Sciatic nerve (tissue), 2 donors: ENCODE results near the gene POLR1A. TPM values are rescaled to one million over a fixed set of nuclear protein-coding genes. Genes with fewer than 3 reads are reported as not detected.
A peak's percentile ranks its signal among the peaks of the same experiment; 100 is the strongest.
"Not testable (repeated sequence)": the region's sequence is repeated elsewhere in the genome, so short reads cannot be mapped to it uniquely, and the experiment has no call there.

ENCODE experiments used
- ATAC-seq: fragments of 200-7000 bp; cut with Tn5 transposase; one replicate; pipeline ENCODE4 v1.9.1; 2020; ENCODE audit warnings: mild to moderate bottlenecking, moderate library complexity
- DNase-seq: peaks from one replicate; pipeline ENCODE4 v3.0.0-alpha.2; 2020; ENCODE audit warnings: low spot score
- intact Hi-C: fragments of 100-400 bp; cut with DNase I; formaldehyde crosslinking; loops from one replicate; pipeline ENCODE4 v1.14.2; 2022
- total RNA-seq: library from RNA; stranded (reverse); fragmentation: NEBNext Ultra II Directional; extraction: Animal tissue kit (Norgen Biotek cat#: 25700); gene quantifications from one replicate; pipeline ENCODE4 v1.2.1, GENCODE V29; 2021
- donor health status: DM: no; HTN: no; CAD: no.
- donor health status: DM: no; HTN: no; CAD: no.

The POLR1A gene
- total RNA-seq, 1 donor from 2014 or later: 24.6 TPM

- intact Hi-C loops: loop anchor here (10.0 kb wide), 1 partner anchor 111 kb away; the partner anchor contains the start of gene ST3GAL5
- DNase-seq (peak; percentile 53), ATAC-seq (no peak)
Measured at GRCh38 chr2:85995648-85996529, 109.8 kb downstream of the POLR1A start.

DNA sequence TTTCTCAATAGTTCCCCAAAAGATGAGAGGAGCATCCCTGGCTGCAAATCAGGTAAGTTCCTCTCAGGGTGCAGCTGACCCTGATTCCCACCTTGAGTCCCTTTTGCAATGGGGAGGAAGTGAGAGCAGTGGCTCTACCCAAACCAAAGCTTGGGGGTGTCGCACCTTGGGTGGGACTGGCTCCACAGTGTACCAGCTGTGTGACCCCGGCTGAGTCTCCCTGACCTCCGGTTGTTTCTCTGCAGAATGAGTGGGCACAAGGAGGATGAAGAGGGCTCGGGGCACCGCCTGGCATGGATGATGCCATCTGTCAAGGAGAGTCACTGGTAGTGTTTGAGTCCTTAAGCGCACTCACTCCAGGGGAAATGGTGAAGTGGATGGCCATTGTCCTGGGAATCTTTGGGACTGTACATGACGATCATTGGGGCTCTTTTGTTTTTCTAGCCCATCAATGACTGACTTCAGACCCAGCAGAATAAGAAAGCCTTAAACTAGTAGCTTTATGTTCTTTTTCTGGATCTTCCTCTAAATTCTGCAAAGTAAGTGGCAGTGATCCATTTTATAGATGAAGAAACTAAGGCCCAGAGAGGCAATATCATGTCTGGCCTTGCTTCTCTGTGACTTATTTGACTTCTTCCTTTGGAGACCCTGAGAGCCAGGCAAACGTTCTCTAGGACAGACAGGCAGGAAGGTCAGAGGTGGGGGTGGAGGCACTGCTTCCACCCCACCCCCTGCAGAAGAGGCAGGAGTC, 110.6 kb downstream of the POLR1A start:
- DNase-seq: peak; percentile 45
- ATAC-seq: no peak
- intact Hi-C loops: loop anchor here (10.0 kb wide), 1 partner anchor 110 kb away; the partner anchor contains the start of gene ST3GAL5

DNA sequence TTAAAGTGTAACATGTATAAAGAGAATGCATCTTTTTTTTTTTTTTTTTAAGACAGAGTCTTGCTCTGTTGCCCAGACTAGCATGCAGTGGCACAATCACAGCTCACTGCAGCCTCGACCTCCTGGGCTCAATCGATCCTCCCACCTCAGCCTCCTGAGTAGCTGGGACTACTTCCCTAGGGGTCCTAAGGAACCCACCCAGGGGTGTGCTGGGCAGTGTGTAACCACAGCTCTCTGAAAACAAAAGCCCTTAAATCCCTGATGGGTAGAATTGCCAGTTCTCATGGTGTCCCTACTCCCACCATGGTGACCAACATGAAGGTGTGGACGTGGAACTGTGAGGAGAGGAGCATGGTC, 111.3 kb downstream of the POLR1A start:
- intact Hi-C loops: loop anchor here (10.0 kb wide), 1 partner anchor 110 kb away; the partner anchor contains the start of gene ST3GAL5
- peak; percentile 19 for DNase-seq
- no peak for ATAC-seq

DNA sequence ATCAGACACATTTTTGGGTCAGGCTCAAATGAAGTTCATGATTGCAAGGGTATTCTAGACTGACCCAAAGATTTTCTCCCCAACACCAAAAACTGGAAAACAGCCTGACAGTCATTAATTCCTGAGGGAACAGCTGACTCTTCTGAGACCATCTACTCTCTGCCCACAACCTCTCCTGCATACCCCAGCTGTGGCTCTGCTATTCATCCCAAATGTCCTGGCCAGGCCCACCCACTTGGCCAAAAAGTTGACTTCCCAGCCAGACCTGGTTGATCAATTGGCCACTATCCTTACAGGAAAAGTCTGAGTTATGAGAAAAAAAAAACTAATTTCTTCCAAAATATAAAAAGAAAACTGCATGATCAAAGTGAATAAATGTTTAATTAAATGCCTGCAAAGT, 113.1 kb downstream of the POLR1A start:
- intact Hi-C loops: loop anchor here (10.0 kb wide), 1 partner anchor 108 kb away; the partner anchor contains the start of gene ST3GAL5
- ATAC-seq (no peak), DNase-seq (no peak)

GRCh38 chr2:85992053-85992452, 113.6 kb downstream of the POLR1A start:
- DNase-seq, ATAC-seq: not testable (repeated sequence)
- intact Hi-C loops: loop anchor here (10.0 kb wide), 1 partner anchor 107 kb away; the partner anchor contains the start of gene ST3GAL5

DNA sequence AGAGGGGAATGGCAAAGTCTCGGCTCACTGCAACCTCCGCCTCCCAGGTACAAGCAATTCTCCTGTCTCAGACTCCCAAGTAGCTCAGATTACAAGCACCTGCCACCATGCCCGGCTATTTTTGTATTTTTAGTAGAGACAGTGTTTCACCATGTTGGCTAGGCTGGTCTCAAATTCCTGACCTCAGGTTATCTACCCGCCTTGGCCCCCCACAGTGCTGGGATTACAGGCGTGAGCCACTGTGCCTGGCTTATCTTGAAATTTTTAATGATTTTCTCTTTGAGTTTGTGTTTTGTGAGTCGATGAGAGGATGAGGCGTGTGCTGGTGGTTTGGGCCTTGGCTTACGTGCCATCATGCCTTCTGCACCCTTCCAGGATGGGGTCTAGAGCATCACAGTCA, 115.6 kb downstream of the POLR1A start:
- DNase-seq (no peak), ATAC-seq (no peak)
- intact Hi-C loops: loop anchor here (10.0 kb wide), 1 partner anchor 105 kb away; the partner anchor contains the start of gene ST3GAL5

DNA sequence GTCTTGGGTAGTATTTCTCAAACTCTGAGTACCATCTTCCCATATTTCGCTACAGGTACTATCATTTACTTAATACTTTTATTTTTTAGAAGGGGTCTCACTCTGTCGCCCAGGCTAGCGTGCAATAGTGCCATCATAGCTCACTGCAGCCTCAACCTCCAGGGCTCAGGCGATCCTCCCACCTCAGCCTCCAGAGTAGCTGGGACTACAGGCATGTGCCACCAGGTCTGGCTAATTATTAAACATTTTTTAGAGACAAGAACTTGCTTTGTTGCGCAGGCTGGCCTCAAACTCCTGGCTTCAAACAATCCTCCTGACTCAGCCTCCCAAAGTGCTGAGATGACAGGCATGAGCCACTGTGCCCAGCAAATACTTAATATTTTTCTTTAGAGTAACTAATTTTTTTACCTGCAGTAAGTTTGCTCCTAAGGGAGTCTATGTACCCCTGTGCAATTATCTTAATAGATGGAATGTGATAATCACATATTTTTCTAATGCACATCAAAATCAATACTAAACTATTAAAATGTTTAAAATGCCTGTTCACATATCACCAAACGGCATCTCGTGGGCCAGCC, 116.3 kb downstream of the POLR1A start:
- ATAC-seq (no peak), DNase-seq (no peak)
- intact Hi-C loops: no loop called here

GRCh38 chr2:85988914-85989270, 116.8 kb downstream of the POLR1A start:
- no peak for ATAC-seq
- no peak for DNase-seq
- intact Hi-C loops: no loop called here

DNA sequence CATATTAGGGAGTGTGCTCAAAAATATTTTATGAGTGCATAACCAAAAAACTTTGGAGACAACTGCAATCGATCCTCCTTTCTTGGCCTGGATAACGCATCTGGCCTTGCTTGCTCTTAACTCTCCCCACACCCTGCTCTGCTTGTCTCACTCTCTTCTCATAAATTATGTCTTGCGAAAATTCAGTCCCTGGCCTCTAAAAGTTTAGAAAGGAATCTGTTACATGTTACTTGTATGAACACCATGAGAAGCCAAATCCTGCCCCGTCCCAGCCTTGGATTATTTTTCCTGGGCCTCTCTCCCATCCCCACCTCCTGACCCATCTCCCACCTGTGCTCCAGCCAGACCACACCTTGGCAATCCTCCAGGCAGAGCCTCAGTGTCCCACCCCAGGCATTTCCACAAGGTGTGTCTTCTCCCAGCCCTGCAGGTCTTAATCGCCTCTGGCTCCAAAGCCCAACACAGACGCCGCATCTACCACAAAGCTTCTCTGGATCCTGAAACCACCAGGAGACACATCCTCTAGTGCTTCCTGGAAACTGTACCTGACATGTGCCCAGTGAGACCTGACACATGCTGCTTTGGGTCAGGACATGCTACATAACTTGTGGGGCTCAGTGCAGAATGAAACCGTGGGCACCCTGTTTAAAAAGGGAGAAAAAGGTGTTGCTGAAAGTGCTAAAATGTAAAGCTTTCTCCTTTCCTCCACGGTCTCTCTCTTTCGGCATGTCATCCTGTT, 117.3 kb downstream of the POLR1A start:
- ATAC-seq (peak; percentile 88), DNase-seq (no peak)
- intact Hi-C loops: no loop called here

DNA sequence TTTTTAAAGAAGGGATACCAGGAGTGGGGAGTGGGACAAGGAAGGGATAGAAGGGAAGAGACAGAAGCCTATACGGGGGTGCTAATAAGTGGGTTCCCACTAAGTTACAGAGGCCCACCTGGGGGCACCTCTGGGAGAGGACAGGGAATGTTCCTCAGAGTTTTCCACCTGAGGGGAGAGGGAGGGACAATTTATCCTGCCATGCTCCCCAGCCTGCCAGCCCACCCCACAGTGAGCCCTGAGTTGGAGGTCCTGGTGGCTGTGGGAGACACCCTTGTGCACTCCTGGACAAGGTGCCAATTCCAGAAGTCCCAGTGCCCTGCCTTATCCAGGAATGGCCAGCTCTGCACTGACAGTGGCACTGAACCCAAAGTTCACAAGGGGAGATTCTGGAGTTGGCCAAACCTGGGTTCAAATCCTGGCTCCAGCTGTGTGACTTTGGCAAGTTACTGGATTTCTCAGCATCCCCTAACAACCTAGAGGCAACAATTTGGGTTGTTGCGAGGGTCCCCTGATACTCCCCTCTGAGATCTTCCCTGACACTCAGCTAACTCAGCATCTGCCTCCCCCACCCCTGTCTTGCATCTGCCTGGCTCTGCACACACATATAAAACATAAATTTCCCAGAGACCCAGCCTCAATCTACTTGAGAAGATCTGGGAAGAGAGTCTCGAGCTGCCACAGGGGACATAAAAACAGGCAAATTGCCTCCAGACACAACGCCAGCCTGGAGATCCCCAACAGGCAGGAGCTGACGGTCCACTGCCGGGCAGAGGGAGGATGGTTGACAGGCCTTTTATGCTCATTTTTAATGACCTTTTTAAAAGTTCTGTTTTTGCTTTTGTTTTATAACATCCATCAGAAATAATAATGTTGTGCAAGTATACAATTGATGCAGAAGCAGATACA, 118.2 kb downstream of the POLR1A start:
- ATAC-seq (peak; percentile 67), DNase-seq (no peak)
- intact Hi-C loops: no loop called here

- no peak for ATAC-seq
- intact Hi-C loops: no loop called here
Measured at GRCh38 chr2:85986121-85986520, 119.6 kb downstream of the POLR1A start.

DNA sequence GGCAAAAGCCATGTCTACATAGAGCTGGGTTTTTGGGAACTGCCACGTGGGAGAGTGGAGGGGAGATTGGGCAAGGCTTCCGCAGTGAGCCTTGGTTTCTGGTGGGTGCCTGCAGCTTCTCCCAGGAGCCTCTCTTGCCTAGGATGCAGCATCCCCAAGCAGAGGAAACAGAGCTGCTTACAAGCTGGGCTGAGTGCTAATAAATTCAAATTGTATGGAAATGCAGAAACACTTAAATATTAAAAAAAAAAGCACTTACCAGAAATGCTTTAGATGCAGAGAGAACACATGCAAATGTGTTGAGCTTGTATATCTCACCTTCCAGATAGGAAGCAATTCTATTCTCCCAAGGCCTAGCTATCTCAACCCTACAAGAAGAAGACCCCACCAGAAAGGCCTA, 120.9 kb downstream of the POLR1A start:
- ATAC-seq (no peak), DNase-seq (no peak)
- intact Hi-C loops: no loop called here

More at GRCh38 chr2:85986121-85986520, 119.6 kb downstream of the POLR1A start:
- DNase-seq: no peak

- ATAC-seq (no peak), DNase-seq (no peak)
- intact Hi-C loops: no loop called here
Measured at GRCh38 chr2:85983766-85984165, 121.9 kb downstream of the POLR1A start.

GRCh38 chr2:85981579-85982247, 124.0 kb downstream of the POLR1A start:
- no peak for ATAC-seq
- no peak for DNase-seq
- intact Hi-C loops: no loop called here

GRCh38 chr2:85978883-85979780, 126.6 kb downstream of the POLR1A start:
- DNase-seq (no peak), ATAC-seq (peak; percentile 45)
- intact Hi-C loops: no loop called here
